Measurements from ENCODE around the gene DRAP1.

GRCh38 chr11:65903068-65903481, 16.2 kb upstream of the DRAP1 start:
- TF ChIP-seq AFF4 (CRISPR knock-in tag; IDR thresholded peaks at IDR 0.05; ENCODE audit: borderline replicate concordance) (no peak), MAX (CRISPR knock-in tag; IDR thresholded peaks at IDR 0.05) (no peak), PREB (CRISPR knock-in tag; IDR thresholded peaks at IDR 0.05; ENCODE audit: borderline replicate concordance) (no peak), PRRX2 (CRISPR knock-in tag; IDR thresholded peaks at IDR 0.05) (no peak), SP1 (CRISPR knock-in tag; conservative IDR thresholded peaks at IDR 0.05) (no peak)
- TF ChIP-seq, protein P1, sequence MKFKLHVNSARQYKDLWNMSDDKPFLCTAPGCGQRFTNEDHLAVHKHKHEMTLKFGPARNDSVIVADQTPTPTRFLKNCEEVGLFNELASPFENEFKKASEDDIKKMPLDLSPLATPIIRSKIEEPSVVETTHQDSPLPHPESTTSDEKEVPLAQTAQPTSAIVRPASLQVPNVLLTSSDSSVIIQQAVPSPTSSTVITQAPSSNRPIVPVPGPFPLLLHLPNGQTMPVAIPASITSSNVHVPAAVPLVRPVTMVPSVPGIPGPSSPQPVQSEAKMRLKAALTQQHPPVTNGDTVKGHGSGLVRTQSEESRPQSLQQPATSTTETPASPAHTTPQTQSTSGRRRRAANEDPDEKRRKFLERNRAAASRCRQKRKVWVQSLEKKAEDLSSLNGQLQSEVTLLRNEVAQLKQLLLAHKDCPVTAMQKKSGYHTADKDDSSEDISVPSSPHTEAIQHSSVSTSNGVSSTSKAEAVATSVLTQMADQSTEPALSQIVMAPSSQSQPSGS (CRISPR knock-in tag; IDR thresholded peaks at IDR 0.05; ENCODE audit: borderline replicate concordance, low read depth) = no peak
- TF ChIP-seq, protein P2, sequence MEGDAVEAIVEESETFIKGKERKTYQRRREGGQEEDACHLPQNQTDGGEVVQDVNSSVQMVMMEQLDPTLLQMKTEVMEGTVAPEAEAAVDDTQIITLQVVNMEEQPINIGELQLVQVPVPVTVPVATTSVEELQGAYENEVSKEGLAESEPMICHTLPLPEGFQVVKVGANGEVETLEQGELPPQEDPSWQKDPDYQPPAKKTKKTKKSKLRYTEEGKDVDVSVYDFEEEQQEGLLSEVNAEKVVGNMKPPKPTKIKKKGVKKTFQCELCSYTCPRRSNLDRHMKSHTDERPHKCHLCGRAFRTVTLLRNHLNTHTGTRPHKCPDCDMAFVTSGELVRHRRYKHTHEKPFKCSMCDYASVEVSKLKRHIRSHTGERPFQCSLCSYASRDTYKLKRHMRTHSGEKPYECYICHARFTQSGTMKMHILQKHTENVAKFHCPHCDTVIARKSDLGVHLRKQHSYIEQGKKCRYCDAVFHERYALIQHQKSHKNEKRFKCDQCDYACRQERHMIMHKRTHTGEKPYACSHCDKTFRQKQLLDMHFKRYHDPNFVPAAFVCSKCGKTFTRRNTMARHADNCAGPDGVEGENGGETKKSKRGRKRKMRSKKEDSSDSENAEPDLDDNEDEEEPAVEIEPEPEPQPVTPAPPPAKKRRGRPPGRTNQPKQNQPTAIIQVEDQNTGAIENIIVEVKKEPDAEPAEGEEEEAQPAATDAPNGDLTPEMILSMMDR (IDR thresholded peaks at IDR 0.05) = no peak
